Non-pigmented ciliary epithelial cell (primary cell): ENCODE measurements around the gene MTUS2.

Experiments used
- DNase-seq: peaks from one replicate; pipeline ENCODE4 v3.0.0-alpha.2; 2010; ENCODE audit warnings: low read depth

Gene MTUS2

GRCh38 chr13:29108068-29108786 is 288.1 kb downstream of the MTUS2 start:
- DNase-seq = no peak

DNA sequence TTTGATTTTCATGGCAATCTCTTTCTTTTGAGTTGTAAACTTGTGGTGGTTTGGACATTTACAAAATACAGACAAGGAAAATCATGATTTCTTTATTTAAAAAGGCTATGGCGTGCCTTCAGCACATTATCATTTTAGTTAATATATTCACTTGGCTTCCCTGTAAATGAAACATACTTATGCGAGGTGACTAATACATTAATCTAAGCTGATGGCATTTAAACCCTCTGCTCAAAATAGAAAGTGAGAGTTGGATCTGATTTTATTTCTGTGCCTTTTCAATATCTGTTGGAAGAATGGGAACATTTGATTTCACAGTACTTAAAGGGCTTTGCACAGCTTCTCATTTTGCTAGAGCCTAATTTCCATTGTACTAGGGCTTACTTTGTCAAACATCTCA is 289.8 kb downstream of the MTUS2 start:
- no peak for DNase-seq

- DNase-seq = no peak
These were observed 291.3 kb downstream of the MTUS2 start for GRCh38 chr13:29111446-29111845.

DNA sequence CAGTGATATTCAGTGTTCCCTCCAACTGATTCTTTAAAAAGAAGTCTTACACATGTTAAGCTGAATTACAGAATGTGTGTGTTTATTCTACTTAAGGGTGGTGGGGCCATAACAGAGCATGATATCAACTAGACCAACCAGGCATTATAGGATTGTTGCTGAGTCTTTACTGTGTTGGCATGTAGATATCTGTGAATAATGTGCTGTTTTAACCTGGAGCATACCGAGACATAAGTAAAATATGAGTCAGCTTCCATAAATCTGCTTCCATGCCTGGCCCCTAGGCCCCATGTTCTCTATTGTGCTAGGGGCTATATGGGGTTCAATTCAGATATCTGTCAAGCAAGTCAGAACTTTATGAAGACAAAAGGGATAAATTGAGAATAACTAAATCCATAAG is 295.7 kb downstream of the MTUS2 start:
- no peak for DNase-seq

GRCh38 chr13:29117663-29118062 is 297.5 kb downstream of the MTUS2 start:
- DNase-seq = no peak

- no peak for DNase-seq
These were observed 298.3 kb downstream of the MTUS2 start for GRCh38 chr13:29118471-29118870.

DNA sequence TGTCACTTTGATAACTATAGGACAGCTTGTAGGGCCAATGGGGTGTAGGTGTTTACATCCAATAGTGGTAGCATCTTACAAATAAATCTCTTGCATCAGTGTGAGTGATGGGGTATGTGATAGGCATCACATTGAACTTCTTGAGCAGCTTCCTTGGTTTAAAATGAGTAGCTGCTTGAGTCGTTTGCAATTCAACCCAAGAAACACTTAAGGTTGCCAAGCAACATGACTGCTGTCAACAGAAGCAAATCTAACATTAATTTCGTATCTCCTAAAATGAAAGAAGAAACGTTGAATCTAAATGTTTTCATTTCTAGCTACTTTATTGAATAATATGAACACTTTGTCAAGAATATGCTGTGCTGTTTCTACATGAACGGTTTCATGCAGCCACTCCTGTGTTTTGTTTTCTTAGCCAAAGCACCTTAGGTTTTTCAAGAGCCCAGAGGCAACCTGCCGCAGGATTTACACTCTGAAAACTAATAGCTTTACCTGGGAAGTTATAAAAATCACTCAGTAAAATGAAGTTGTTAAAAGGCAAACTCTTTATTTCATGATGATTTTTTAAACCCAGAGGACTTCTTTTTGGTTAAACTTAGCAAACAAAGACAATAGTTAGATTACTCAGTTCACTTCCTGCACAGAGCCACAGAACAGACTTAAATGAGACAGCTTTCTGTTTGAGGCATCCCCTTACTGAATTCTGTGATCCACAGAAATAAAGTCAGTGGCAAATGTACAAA is 305.2 kb downstream of the MTUS2 start:
- no peak for DNase-seq

DNA sequence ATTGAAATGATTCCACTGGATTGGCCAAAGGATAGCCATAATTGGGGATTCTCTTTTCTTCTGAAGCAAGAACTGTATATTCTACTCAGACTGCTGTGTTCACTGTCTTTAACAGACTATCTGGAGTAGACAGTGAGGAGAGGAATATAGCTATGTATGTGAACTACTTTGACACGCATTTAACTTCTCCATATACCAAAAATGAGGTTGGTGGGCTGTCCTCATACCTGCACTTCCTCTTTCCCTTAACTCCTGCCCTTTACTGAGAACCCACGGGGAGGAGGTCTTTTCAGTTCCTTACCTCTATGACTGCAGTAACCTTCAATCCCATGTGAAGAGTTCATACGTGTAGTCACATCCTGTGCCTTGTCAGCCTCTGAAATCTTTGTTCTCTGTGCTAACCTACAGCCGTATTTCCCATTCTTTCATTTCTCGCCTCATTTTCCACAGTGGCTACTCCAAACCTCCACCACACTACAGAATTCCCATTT is 305.8 kb downstream of the MTUS2 start:
- DNase-seq = no peak

DNA sequence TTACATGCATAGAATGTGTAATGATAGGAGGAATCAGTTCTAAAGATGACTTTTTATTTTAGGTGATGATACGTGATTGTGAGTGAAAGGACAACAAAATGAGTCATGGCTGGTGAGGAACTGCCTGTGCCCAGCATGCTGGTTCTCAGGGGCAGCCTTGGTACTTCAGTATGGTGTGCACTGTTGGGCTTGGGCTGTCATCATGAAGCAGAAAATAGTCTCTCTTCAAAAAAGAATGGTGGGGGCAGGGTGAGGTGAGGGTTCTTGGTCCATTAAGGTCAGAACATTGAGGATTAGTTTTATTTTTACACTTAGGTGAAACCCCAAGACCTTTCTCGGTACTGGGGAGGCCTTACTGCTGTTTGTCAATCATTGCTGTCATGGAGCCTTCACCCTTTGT is 309.5 kb downstream of the MTUS2 start:
- DNase-seq = no peak

- DNase-seq = no peak
These were observed 311.0 kb downstream of the MTUS2 start for GRCh38 chr13:29131159-29131558.

- no peak for DNase-seq
These were observed 311.9 kb downstream of the MTUS2 start for GRCh38 chr13:29131881-29132668.

- DNase-seq = no peak
These were observed 316.2 kb downstream of the MTUS2 start for GRCh38 chr13:29136341-29136740.

GRCh38 chr13:29137016-29137415 is 316.9 kb downstream of the MTUS2 start:
- no peak for DNase-seq

DNA sequence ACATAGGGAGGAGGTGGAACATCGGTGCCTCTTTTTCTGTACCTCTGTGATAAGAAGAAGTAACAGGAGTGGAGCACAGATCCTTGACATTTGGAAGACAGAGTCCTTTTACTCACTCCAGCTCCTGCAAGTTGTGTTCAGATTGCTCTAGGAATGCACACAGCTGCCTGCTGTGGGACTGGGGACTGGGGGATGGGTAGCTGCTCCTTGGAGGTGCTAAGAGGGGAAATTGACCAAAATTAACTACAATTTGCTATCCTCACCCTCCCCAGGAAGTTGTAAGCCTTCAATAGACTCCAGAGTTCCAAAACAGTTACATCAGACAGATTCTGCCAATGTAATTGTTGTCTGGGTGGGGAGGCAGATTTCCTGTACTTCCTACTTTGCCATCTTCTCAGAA is 317.9 kb downstream of the MTUS2 start:
- no peak for DNase-seq

GRCh38 chr13:29140277-29140676 is 320.1 kb downstream of the MTUS2 start:
- no peak for DNase-seq

- DNase-seq = no peak
These were observed 323.7 kb downstream of the MTUS2 start for GRCh38 chr13:29143847-29144246.

DNA sequence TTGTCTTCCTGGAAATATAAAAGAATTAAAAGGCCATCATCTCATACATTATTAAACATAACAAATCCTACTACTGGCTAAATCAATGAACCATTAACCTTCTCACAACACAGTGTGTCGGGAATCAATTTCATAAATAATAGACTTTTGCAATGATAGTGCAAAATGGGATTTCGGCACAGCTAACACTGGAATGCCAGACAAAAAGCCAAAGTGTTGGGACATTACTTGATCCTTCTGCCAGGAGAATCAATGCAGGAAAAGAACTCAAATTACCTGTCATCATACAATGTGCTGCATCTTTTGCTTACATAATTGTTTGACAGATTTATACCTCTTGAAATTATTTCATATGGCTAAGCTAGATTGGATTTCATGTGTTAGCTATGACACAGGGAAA is 334.3 kb downstream of the MTUS2 start:
- no peak for DNase-seq

GRCh38 chr13:29156136-29156535 is 336.0 kb downstream of the MTUS2 start:
- no peak for DNase-seq

GRCh38 chr13:29159871-29160270 is 339.7 kb downstream of the MTUS2 start:
- no peak for DNase-seq

GRCh38 chr13:29160862-29161261 is 340.7 kb downstream of the MTUS2 start:
- no peak for DNase-seq

GRCh38 chr13:29161676-29162075 is 341.5 kb downstream of the MTUS2 start:
- DNase-seq = no peak

GRCh38 chr13:29162638-29163235 is 342.6 kb downstream of the MTUS2 start:
- no peak for DNase-seq
